SH-SY5Y (cell line): Measurements from ENCODE around the gene SLC38A8.

ENCODE experiments used
- GATA2 ChIP-seq: IDR thresholded peaks from 2 replicates; pipeline ENCODE4 v1.6.1; 2011; ENCODE audit warnings: mild to moderate bottlenecking, low read depth, low read length
- GATA3 ChIP-seq: IDR thresholded peaks from 2 replicates; pipeline ENCODE4 v1.6.1; 2011; ENCODE audit warnings: low read depth, mild to moderate bottlenecking, low read length, moderate library complexity

SLC38A8 gene

GRCh38 chr16:84034516-84034915 is 8.1 kb downstream of the SLC38A8 start:
- TF ChIP-seq GATA3: no peak

DNA sequence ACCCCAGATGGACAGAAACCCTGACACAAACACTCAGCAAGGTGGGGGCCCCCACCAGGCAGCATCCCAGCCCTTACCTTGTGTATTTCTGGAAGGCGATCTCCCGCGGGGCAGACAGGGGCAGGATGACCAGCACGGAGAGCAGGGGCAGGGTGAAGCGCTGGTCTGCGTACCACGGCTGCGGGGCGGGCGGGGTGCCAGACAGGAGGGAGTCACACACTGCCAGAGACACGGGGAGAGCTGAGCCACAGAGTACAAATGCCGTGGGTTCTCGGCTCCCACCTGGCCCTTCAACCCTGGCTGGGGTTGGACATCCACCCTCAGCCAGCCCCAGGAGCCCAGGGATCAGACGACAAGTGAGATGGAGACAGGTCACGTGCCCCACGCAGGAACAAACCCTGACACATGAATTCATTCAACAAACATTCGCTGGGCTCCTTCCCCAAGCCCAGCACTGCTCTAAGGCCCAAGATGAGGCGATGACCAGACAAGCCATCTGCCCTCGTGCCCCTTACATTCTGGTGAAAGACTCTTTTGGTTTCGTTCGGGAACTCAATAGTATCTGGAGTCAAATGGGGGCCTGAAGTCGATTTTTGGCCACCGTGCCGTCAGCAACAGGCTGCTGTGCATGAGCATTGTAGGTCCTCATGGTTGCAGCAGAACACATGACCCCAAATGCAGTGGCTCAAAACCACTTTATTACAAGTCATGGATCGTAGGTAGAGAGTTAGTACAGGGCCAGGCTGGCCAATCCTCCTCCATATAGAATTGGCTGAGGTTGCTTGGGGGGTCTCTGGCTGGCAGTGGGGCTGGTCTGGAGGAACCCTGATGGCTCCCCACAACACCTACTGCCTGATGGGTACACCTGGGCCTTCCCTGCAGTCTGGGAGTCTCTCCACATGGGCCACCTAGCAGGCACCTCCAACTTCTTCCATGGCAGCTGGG is 9.1 kb downstream of the SLC38A8 start:
- no peak for TF ChIP-seq GATA3
- no peak for TF ChIP-seq GATA2

GRCh38 chr16:84032458-84033178 is 10.0 kb downstream of the SLC38A8 start:
- TF ChIP-seq GATA3 (no peak), GATA2 (no peak)

- TF ChIP-seq GATA2: no peak
- TF ChIP-seq GATA3: no peak
These were observed 11.0 kb downstream of the SLC38A8 start for GRCh38 chr16:84031556-84031955.

- TF ChIP-seq GATA3: no peak
- TF ChIP-seq GATA2: no peak
These were observed 13.1 kb downstream of the SLC38A8 start for GRCh38 chr16:84029297-84030047.

DNA sequence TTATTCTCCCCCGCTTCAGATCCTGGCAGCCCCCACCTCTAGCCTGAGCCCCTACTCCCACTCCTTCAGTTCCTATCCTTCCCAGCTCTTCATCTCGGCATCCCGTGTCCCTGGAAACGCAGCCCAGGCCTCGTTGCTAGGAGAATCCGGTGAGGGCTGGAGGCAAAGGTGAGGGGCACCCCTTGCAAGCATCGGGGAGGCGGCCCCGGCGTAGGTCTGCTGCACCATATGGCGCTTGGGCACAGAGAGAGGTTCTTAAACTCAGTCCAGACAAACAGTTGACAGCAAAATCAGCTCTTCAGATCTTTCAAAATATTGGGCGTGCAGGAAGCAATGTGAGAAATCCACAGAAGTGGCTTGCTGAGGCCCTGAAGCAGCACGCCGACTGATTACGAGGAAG is 15.0 kb downstream of the SLC38A8 start:
- TF ChIP-seq GATA3: no peak
- TF ChIP-seq GATA2: no peak

GRCh38 chr16:84026606-84027005 is 16.0 kb downstream of the SLC38A8 start:
- TF ChIP-seq GATA3: no peak
- TF ChIP-seq GATA2: no peak

- no peak for TF ChIP-seq GATA3
- no peak for TF ChIP-seq GATA2
These were observed 17.7 kb downstream of the SLC38A8 start for GRCh38 chr16:84024854-84025253.

DNA sequence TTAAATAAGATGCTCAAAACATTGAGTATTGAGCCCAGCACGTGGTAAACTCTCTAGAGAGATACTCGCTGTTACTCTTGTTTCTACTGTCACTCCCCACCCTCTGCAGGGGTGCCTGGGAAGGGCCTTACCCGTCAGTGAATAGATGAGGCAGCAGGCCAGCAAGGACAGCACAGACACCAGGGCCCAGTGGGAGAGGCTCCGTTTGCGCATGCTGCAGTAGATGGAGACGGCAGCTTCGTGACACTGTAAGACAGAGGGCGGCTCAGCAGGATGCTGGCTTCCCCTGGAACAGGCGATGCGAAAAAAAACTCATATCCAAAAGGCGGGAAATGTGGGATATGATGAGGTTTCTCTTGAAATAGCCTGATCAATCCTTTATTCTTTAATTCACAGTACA is 20.0 kb downstream of the SLC38A8 start:
- TF ChIP-seq GATA2: no peak
- TF ChIP-seq GATA3: no peak

GRCh38 chr16:84021488-84021887 is 21.1 kb downstream of the SLC38A8 start:
- no peak for TF ChIP-seq GATA3
- TF ChIP-seq GATA2: no peak

DNA sequence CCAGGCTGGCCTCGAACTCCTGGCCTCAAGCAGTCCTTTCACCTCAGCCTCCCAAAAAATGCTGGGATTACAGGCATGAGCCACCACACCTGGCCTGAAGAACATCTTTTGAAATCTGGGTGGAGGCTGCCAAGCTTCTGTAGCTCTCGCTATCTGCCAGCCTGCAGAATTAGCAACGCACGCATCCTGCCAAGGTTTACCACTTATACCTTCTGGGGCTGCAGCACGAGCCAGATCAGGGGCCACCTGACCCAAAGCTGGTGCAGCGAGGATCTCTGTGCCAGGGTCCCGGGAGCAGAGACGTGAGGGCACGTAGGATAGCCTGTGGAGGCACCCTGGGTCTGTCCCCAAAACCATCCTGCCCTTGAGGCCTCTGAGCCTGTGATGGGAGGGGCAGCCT is 22.2 kb downstream of the SLC38A8 start:
- TF ChIP-seq GATA3 (no peak), GATA2 (no peak)

DNA sequence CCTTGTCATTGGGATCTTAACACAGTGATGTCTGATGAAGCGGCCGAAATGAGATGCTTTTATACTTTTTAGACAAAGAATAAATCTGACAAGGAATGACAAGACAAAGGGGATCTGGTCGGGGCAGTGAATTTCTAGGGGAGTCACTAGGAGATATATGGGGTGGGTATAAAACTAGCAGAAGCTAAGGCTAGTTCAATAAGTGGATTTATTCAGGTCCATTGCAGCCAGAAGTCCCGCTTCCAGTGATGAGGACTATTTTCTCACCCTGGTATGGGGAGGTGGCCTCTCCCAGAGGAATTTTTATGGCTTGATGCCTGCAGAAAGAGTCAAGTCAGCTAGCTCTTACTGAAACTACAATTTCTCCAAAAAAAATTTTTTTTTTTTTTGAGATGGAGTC is 23.9 kb downstream of the SLC38A8 start:
- TF ChIP-seq GATA2 (no peak), GATA3 (no peak)

GRCh38 chr16:84016477-84016876 is 26.1 kb downstream of the SLC38A8 start:
- TF ChIP-seq GATA2 (no peak), GATA3 (no peak)

GRCh38 chr16:84015399-84015798 is 27.2 kb downstream of the SLC38A8 start:
- TF ChIP-seq GATA2: no peak
- TF ChIP-seq GATA3: no peak

DNA sequence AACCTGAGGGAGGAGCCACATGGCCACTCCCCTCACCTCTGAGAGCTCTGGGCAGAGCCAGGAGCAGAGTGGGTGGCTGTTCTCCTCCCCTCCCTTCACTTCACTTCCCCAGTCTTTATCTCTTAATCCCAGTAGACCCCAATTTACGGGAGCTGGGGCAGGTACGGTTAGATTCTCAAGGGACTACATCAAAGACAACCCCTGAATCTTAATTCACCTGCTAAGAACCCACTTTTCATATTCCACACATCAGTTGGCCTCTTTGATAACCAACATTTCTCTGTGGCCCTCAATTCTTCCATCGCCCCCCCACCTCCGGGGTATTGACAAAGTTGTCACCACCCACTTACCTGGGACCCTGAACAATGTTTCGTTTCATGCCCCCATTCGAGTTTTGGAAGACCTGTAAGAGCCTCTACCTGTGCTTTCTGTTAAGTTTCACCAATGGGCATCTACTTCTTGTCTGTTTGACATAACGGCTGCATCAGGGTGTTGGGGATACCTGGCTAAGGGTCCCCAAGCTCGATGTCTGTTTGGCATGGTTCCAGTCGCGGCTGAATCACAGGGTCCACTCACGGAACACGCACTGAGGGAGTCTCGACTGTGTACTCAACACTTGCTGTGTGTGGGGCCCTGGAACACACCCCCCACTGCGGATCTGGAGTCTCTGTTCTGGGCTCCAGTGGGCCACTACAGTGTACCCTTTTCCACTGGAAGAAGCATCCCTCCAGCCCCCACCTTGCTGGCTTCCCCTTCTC is 27.8 kb downstream of the SLC38A8 start:
- TF ChIP-seq GATA3 (no peak), GATA2 (no peak)
